Rectal smooth muscle tissue (tissue), 1 donor: Measurements from ENCODE around the gene ULBP3.

Experiments used
- H3K27ac ChIP-seq: one replicate; pipeline ENCODE4 v1.7.0; 2013; ENCODE audit warnings: low read depth, low read length, inconsistent platforms
- H3K27me3 ChIP-seq: one replicate; pipeline ENCODE4 v1.7.0; 2013; ENCODE audit warnings: low read length; ENCODE audit not compliant: control insufficient read depth, insufficient read depth
- H3K36me3 ChIP-seq: one replicate; pipeline ENCODE4 v1.7.0; 2013; ENCODE audit warnings: low read length; ENCODE audit not compliant: control insufficient read depth, insufficient read depth
- H3K4me1 ChIP-seq: one replicate; pipeline ENCODE4 v1.7.0; 2013; ENCODE audit warnings: low read length; ENCODE audit not compliant: control insufficient read depth, insufficient read depth
- H3K4me3 ChIP-seq: one replicate; pipeline ENCODE4 v1.7.0; 2013; ENCODE audit warnings: low read length
- H3K9ac ChIP-seq: one replicate; pipeline ENCODE4 v1.7.0; 2013; ENCODE audit warnings: low read length

The ULBP3 gene

GRCh38 chr6:150091476-150091875 is 22.6 kb upstream of the ULBP3 start:
- no peak overlapping the region for H3K4me3 ChIP-seq
- no peaks in the 10 kb centered on the region for H3K36me3 ChIP-seq
- no peak overlapping the region for H3K9ac ChIP-seq
- H3K4me1 ChIP-seq, result no peaks in the 10 kb centered on the region
- H3K27me3 ChIP-seq, result no peaks in the 10 kb centered on the region
- no peak overlapping the region for H3K27ac ChIP-seq

GRCh38 chr6:150090328-150090727 is 21.4 kb upstream of the ULBP3 start:
- Histone ChIP-seq H3K27ac (no peak overlapping the region), H3K27me3 (no peaks in the 10 kb centered on the region), H3K36me3 (no peaks in the 10 kb centered on the region), H3K4me1 (no peaks in the 10 kb centered on the region), H3K4me3 (no peak overlapping the region), H3K9ac (no peak overlapping the region)

GRCh38 chr6:150088481-150089154 is 19.7 kb upstream of the ULBP3 start:
- Histone ChIP-seq H3K36me3 (no peaks in the 10 kb centered on the region), H3K9ac (no peak overlapping the region)

GRCh38 chr6:150087336-150087735 is 18.4 kb upstream of the ULBP3 start:
- Histone ChIP-seq H3K4me3 (no peak overlapping the region), H3K27me3 (no peaks in the 10 kb centered on the region), H3K36me3 (no peaks in the 10 kb centered on the region), H3K27ac (no peak overlapping the region), H3K9ac (no peak overlapping the region), H3K4me1 (no peaks in the 10 kb centered on the region)

More at GRCh38 chr6:150088481-150089154, 19.7 kb upstream of the ULBP3 start:
- H3K4me1 ChIP-seq, result no peaks in the 10 kb centered on the region
- H3K27me3 ChIP-seq, result no peaks in the 10 kb centered on the region
- no peak overlapping the region for H3K4me3 ChIP-seq
- no peak overlapping the region for H3K27ac ChIP-seq

GRCh38 chr6:150086026-150086425 is 17.1 kb upstream of the ULBP3 start:
- no peaks in the 10 kb centered on the region for H3K4me1 ChIP-seq
- H3K9ac ChIP-seq, result no peak overlapping the region
- no peak overlapping the region for H3K27ac ChIP-seq
- no peaks in the 10 kb centered on the region for H3K36me3 ChIP-seq
- H3K27me3 ChIP-seq, result no peaks in the 10 kb centered on the region
- H3K4me3 ChIP-seq, result no peak overlapping the region

GRCh38 chr6:150084426-150084825 is 15.5 kb upstream of the ULBP3 start:
- Histone ChIP-seq H3K4me3 (no peak overlapping the region), H3K9ac (no peak overlapping the region), H3K4me1 (no peaks in the 10 kb centered on the region), H3K27ac (no peak overlapping the region), H3K27me3 (no peaks in the 10 kb centered on the region), H3K36me3 (no peaks in the 10 kb centered on the region)

- no peak overlapping the region for H3K27ac ChIP-seq
- no peaks in the 10 kb centered on the region for H3K36me3 ChIP-seq
- H3K27me3 ChIP-seq, result no peaks in the 10 kb centered on the region
- no peaks in the 10 kb centered on the region for H3K4me1 ChIP-seq
- H3K4me3 ChIP-seq, result no peak overlapping the region
- H3K9ac ChIP-seq, result no peak overlapping the region
These were observed 14.9 kb upstream of the ULBP3 start for GRCh38 chr6:150083839-150084238.

GRCh38 chr6:150081702-150082101 is 12.8 kb upstream of the ULBP3 start:
- no peak overlapping the region for H3K27ac ChIP-seq
- H3K27me3 ChIP-seq, result no peaks in the 10 kb centered on the region
- no peak overlapping the region for H3K9ac ChIP-seq
- H3K4me1 ChIP-seq, result no peaks in the 10 kb centered on the region
- H3K4me3 ChIP-seq, result no peak overlapping the region
- H3K36me3 ChIP-seq, result no peaks in the 10 kb centered on the region

GRCh38 chr6:150079604-150080003 is 10.7 kb upstream of the ULBP3 start:
- no peaks in the 10 kb centered on the region for H3K27me3 ChIP-seq
- no peaks in the 10 kb centered on the region for H3K4me1 ChIP-seq
- no peak overlapping the region for H3K27ac ChIP-seq
- no peaks in the 10 kb centered on the region for H3K36me3 ChIP-seq
- H3K9ac ChIP-seq, result no peak overlapping the region
- no peak overlapping the region for H3K4me3 ChIP-seq

GRCh38 chr6:150078788-150079187 is 9.9 kb upstream of the ULBP3 start:
- Histone ChIP-seq H3K4me1 (no peaks in the 10 kb centered on the region), H3K4me3 (no peak overlapping the region), H3K27ac (no peak overlapping the region), H3K9ac (no peak overlapping the region), H3K27me3 (no peaks in the 10 kb centered on the region), H3K36me3 (no peaks in the 10 kb centered on the region)

GRCh38 chr6:150076196-150076893 is 7.4 kb upstream of the ULBP3 start:
- Histone ChIP-seq H3K4me1 (no peaks in the 10 kb centered on the region), H3K36me3 (no peaks in the 10 kb centered on the region), H3K9ac (no peak overlapping the region), H3K4me3 (no peak overlapping the region), H3K27ac (no peak overlapping the region), H3K27me3 (no peaks in the 10 kb centered on the region)

- no peak overlapping the region for H3K9ac ChIP-seq
- no peaks in the 10 kb centered on the region for H3K27me3 ChIP-seq
- no peak overlapping the region for H3K4me3 ChIP-seq
- H3K36me3 ChIP-seq, result no peaks in the 10 kb centered on the region
- no peak overlapping the region for H3K27ac ChIP-seq
- H3K4me1 ChIP-seq, result no peaks in the 10 kb centered on the region
These were observed 6.1 kb upstream of the ULBP3 start for GRCh38 chr6:150075034-150075421.
